ENCODE measurements around the gene PSMC1.
"Not testable (repeated sequence)": the region's sequence is repeated elsewhere in the genome, so short reads cannot be mapped to it uniquely, and the experiment has no call there.

PSMC1 gene

GRCh38 chr14:90256354-90257131, at the start of gene PSMC1:
Gene PSMC1, plus strand, starts transcription at chr14:90256553. Its CDS starts 45 bp downstream, at chr14:90256598.
- peak; percentile 78 to 81 for DNase-seq (ENCODE audit: low read depth in 2 of 2)

GRCh38 chr14:90213099-90213748, 43.1 kb upstream of the PSMC1 start:
- no peak for DNase-seq (ENCODE audit: low read depth in 2 of 2)

- no peak for DNase-seq (ENCODE audit: low read depth in 2 of 2)
Measured at GRCh38 chr14:90228478-90228877, 27.9 kb upstream of the PSMC1 start.

GRCh38 chr14:90229942-90230341, 26.4 kb upstream of the PSMC1 start:
- DNase-seq (ENCODE audit: low read depth in 2 of 2): not testable (repeated sequence)

- DNase-seq (ENCODE audit: low read depth in 2 of 2): peak; percentile 28 to 30
Measured at GRCh38 chr14:90235179-90235976, 21.0 kb upstream of the PSMC1 start.

- DNase-seq (ENCODE audit: low read depth in 2 of 2): no peak
Measured at GRCh38 chr14:90239139-90239538, 17.2 kb upstream of the PSMC1 start.

GRCh38 chr14:90242444-90242843, 13.9 kb upstream of the PSMC1 start:
- no peak for DNase-seq (ENCODE audit: low read depth in 2 of 2)

- no peak for DNase-seq (ENCODE audit: low read depth in 2 of 2)
Measured at GRCh38 chr14:90246936-90247335, 9.4 kb upstream of the PSMC1 start.

GRCh38 chr14:90247441-90247840, 8.9 kb upstream of the PSMC1 start:
- DNase-seq (ENCODE audit: low read depth in 2 of 2): not testable (repeated sequence)

- no peak for DNase-seq (ENCODE audit: low read depth in 2 of 2)
Measured at GRCh38 chr14:90248594-90248993, 7.8 kb upstream of the PSMC1 start.

GRCh38 chr14:90253826-90254225, 2.5 kb upstream of the PSMC1 start:
- no peak for DNase-seq (ENCODE audit: low read depth in 2 of 2)

- DNase-seq (ENCODE audit: low read depth in 2 of 2): no peak
Measured at GRCh38 chr14:90255871-90256270, 482 bp upstream of the PSMC1 start.

- DNase-seq (ENCODE audit: low read depth in 2 of 2): no peak
Measured at GRCh38 chr14:90263748-90264449, 7.5 kb downstream of the PSMC1 start.

- no peak for DNase-seq (ENCODE audit: low read depth in 2 of 2)
Measured at GRCh38 chr14:90266441-90267154, 10.2 kb downstream of the PSMC1 start.

- no peak for DNase-seq (ENCODE audit: low read depth in 2 of 2)
Measured at GRCh38 chr14:90268420-90268819, 12.1 kb downstream of the PSMC1 start.

GRCh38 chr14:90272523-90272922, 16.2 kb downstream of the PSMC1 start:
- DNase-seq (ENCODE audit: low read depth in 2 of 2): no peak

- no peak for DNase-seq (ENCODE audit: low read depth in 2 of 2)
Measured at GRCh38 chr14:90273532-90273931, 17.2 kb downstream of the PSMC1 start.

GRCh38 chr14:90274019-90274418, 17.7 kb downstream of the PSMC1 start:
- no peak for DNase-seq (ENCODE audit: low read depth in 2 of 2)

GRCh38 chr14:90274808-90275457, 18.6 kb downstream of the PSMC1 start:
- no peak for DNase-seq (ENCODE audit: low read depth in 2 of 2)

- no peak for DNase-seq (ENCODE audit: low read depth in 2 of 2)
Measured at GRCh38 chr14:90275458-90275814, 19.1 kb downstream of the PSMC1 start.

GRCh38 chr14:90275820-90276219, 19.5 kb downstream of the PSMC1 start:
- no peak for DNase-seq (ENCODE audit: low read depth in 2 of 2)
